ENCODE data around the gene PKNOX2.

PKNOX2 gene

DNA sequence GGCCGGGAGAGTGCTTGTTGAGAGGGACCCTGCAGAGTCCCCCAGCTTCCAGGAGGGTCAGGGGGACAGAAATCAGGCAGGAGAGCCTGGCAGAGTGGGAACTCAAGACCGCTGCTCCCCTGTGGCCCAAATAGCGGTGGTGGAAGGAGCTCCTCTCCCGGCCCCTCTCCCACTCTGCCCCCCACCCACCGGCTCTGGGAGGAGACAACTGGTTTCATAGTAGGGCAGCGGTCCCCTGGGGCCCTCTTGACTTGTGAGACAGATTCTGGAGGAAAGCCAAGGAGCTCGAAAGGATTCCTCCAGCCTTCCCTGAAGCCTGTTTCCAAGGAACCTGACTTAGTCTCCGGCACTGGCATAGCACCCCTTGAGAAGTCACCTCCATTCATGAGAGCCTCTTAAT lies 10.1 kb downstream of the PKNOX2 start:
- no peak for DNase-seq

DNA sequence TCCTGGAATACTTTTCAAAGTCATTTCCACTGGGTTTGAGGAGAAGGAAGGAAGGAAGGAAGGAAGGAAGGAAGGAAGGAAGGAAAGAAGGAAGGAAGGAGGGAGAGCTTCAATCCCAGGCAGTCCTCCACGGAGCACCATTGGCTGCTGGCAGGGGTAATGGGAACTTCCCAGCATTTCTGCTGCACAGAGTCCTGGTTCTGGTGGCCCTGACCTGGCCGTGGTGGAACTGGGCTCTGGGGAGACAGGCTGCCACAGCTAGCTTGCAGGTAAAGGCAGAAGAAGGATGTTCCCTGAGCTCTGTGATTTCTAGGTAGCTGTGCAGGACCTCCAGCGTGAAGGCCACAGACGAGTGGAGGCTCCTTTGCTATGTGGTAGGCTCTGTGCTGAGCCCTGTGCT lies 10.6 kb downstream of the PKNOX2 start:
- DNase-seq = no peak

DNA sequence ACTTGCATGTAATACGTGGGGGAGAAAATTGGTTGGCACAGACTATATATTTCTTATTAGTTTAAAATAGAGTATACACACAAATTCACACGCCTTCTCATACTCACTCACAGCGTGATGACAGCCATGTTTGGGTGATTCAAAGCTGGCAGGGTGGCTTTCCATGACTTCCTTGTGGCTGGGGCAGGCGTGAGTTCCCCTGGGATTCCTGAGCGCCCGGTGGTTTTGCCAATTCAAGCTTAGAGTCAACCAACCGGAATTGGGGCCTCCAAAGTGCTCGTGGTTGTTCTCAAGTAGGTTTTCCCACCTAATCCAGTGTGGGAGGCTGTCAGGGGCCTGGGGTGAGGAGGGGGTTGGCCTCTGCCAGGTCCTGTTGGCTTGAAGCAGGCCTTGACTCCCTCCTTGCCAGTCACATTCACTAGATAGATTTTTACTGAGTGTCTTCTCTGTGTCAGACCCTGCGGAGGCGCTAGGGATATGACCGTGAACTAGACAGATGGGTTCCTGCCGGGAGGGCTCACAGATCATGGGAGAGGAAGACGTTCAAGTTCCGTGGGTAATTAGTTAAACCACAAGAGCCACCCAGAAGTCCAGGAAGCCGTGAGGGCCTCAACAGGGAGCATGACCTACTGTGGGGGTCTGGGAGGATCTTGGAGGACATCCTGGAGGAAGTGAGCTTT lies 11.5 kb downstream of the PKNOX2 start:
- DNase-seq = no peak

DNA sequence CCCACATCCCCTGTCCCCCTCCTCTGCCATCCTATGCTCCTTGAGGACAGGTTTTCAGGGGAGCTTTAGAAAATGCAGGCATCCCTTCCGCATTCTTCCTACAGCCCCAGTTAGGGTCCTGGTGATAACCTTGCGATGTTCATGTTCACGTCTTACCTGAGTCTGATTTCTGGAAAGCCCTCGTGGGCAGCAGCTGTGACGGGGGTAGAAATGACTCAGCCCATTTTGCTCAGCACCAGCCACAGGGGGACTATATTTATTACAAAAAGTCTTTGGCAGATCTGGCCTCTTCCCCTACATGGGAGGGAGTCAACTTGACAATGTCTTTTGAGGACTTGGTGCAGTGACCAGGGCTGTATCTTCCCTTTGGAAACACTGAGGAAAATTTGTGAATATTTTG lies 12.3 kb downstream of the PKNOX2 start:
- DNase-seq = no peak

DNA sequence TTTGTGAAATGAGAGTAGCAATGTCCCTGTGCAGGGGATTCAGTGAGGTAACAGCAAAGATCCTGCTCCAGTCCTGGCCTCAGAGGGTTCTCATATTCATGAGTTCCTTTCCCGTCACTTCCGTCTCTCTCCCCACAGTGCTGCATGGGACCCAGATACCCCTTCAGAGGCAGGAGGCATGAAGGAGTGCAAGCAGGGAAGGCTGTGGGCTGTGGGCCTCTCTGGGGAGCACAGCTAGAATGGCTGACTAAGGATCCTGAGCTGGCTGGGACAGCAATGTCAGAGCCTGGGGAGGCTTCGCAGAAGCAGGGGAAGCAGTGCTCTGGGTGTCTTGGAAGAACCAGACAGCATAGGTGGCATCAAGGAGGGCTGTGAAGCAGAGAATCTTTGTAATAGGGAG lies 13.0 kb downstream of the PKNOX2 start:
- no peak for DNase-seq

DNA sequence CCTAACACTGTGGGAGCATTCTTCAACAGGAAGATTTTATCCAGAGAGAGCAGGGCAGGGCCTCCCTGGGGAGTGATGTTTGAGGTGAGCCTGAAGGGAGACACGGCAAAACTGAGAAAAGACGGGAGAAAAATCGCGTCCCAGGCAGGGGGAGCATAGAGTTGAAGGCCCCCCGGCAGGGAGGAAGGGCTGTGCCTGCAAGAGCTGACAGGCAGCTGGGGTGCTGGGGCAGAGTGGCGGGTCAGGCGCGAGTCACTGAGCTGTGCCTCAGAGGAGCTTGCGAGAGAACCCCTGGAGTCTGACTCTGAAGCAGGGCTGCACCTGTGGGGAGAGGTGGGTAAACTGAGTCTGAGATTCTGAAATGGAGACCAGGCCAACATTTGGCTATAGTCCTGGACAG lies 14.8 kb downstream of the PKNOX2 start:
- DNase-seq = no peak

DNA sequence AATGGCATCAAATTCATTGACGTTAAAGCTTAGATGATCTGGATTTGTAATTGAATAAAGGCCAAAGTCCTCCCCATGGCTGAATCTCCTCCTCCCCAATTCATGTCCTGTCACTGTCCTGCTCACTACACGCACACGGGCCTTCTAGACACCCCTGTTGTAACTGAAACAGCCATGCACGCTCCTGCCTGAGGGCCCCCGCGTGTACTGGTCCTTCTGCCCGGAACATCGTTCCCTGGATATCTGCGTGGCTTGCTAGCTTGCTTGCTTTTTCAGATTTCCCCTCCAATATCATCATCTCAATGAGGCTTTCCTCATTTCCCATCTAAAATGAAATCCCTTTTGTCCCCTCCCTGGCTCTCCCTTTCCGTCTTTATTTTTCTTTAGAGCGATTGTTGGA lies 15.3 kb downstream of the PKNOX2 start:
- DNase-seq = no peak

DNA sequence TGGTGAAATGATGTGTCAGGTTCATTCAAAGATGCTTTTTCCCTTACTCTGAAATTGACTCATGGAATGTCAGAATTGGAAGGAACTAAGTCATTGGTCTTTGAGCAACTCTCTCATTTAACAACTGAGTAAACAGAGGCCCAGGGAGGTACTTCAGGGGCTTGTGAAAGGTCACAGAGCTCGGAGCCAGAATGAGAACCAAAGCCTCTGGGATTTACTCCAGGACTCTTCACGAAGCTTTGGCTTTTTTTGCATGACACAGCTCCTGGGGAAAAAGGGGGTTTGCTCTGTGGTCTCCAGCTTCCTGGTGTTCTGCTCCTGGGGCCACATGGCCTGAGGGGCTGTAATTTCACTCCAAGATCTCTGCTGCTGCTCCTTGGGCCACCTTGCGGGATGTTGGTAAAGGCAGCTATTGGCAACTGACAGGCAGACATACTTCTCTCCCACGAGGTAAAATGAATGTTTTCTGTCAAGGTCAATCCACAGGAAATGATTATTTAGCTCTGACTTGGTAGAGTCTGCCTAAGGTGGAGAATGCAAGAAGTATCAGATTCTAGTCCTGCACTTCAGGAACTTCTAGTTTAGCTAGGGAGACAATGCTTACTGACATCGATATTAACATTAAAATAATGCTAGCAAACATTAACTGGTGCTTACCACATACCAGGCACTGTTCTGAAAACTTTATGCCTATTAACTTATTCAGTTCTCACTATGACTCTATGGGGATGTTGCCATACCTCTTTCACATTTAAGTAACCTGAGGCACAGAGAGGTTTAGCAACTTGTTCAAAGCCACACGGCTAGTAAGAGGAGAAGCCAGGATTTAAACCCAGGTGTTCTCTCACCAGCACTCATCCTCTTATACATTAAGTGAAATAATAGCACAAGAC lies 16.1 kb downstream of the PKNOX2 start:
- no peak for DNase-seq

DNA sequence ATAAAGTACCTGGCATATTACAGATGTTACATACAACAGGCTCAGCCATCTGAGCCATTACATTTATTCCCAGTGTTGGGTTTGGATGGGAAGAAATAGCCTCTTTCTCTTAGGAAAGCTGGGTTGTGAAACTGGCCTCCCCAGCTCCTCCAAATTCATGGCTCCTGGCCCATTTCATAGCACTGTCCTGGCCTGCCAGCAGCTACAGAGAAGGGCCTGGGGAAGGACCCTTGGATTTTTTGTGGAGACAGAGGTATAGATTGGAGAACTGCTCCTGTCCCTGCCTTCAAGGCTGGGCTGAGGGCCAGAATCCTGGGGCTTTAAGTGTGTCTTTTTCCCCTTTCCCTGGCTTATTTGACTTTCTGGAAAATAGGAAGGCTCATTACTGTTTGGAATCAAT lies 18.0 kb downstream of the PKNOX2 start:
- DNase-seq = no peak

DNA sequence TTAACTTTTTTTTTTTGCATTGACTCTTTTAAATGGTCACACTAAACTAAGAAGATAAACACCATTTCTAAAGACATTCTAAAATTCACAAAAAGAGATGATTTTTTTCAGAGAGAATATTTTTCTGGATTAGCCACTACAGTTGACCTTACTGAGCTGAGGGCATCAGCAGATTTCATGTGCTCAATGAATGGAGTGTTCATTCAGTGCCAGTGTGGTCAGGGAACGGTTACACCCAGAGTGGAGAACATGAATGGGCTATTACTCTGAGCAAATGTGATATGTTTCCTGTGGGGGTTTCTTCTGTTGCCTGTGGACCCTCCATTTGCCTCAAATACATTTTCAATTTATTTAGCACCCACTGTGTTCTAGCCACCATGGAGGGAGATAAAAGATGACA lies 19.1 kb downstream of the PKNOX2 start:
- DNase-seq = no peak

DNA sequence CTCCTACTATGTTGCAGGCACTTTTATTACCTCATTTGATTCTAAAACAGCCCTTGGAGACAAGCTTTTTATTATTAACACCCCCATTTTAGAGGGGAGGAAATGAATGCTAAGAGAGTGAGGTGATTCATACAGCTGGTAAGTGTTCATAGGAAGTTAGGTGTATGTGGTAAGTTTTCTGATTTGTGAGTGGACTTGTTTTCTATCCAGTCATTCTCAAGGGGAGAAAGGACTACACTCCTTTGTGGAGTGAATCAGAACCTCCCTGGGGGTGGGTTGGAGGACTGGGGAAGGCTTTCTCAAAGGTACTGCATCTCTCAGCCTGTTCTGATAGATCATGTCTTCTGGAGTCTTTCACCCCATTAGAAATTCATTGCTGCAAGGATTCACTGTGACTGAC lies 23.5 kb downstream of the PKNOX2 start:
- DNase-seq = no peak

DNA sequence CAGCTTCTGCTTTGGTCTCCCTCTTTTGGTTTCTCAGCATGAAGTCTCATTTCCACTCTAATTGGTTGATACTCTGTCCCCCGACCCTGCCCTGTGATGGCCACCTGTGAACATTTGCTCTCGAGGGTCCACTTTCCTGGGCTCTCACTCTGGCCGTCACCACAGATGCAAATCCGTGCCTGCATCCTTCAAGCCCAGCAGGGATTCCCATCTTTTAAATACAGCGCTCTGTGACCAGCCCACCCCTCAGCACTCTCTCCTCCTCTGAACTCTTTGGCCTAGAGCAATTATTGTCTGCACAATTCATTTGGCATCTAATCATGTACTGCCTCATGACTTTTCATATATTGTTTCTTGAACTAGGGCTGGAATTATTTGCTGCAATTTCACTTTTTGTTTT lies 26.0 kb downstream of the PKNOX2 start:
- DNase-seq = no peak

DNA sequence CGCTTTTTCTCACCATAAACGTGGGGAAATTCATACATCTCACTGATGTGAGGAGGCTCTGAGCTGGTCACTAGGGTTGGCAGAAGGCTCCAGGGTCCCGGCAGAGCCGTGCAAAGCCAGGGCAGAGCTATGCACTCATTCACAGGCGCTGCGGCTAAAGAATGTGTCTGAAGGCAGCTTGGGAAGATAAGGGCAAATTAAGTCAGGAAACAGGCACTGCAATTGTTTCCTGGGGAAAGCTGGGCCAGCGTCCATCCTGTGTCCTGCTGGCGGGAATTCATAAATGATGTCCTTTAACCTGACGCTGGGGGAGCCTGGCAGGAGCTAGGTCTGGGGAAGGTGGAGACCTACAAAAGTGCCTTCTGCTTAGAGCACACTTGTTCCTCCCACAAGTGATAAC lies 27.6 kb downstream of the PKNOX2 start:
- DNase-seq = no peak

DNA sequence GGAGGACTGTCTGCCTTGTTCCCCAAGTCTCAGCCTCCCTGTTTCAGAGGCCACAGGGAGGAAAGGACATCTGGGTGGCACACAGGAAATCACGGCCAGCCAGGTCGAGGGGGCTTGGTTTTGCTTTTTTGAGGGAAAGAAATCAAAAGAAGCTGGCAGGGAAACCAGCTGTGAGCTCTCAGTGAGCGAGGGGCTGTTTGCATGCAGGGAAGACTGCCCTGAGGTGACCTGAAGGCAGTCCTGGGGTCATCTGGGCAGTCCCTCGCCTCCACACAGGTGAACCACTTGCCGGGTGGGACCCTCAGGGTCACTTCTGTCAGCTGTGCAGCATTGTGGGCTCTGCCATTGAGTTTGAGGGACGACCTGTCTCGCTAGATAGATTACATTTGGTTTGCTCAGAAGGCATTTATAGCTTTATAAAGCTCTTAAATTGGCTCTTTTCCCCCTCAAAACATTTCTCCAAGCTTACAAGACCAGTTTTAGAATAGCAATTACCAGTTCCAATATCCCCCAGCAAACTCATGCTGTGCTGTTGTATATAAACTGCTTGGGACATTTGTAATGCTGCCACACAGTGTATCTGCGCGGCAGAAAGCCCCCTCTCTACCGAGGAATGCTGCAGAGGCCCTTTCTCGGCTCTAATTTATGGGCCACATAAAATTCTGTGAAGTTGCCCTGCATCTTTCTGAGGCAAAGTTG lies 28.3 kb downstream of the PKNOX2 start:
- DNase-seq = no peak

DNA sequence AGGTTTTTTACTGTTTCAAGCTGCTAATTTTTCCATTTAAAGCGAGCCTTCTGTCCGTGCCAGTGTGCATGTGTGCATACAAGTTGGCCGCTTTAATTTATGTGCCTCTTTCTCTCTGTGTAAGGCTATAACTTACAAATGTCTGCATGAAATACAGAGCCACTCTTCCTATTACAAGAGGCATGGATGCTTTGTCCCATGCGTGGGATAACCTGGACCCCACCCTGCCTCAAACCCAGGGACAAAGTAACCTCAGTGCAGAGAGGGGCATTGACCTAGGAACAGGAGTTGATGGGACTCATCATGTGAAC lies 28.8 kb downstream of the PKNOX2 start:
- no peak for DNase-seq

DNA sequence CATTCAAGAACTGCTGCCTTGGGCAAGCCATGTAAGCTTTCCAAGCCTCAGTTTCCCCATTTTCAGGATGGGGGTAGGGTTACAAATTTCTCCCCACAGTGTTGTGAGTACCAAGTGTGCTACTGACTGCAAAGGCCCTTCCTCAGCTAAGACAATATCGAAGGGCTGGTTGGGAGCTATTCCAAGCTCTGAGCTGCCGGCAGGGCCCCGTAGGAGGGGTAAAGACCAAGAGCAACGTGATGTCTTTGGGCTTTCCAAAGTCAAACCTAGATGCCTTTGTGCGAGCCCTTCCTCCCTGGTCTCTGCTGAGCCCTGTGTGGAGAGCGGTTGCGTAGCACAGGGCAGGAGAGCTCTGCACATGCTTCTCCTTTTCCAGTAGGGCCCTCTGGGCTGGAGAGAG lies 29.3 kb downstream of the PKNOX2 start:
- DNase-seq = no peak

DNA sequence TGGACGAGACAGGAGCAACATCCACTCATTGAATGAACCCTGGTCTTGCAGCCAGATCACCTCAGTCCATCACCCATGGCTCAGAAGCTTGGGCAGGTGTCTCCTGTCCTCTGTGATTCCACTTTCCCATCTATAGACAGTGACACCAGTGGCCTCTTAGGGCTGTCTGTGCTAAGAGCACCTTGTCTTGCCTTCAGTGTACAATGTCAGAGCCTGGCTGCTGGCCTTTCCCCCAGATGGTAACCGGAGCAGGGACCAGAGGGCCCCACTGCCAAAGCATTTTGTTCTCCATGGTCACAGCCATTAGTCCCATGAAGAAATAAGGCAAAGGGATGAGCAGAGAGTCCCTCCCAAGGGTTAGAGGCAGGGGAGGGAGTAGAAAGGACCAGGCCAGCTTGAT lies 35.4 kb downstream of the PKNOX2 start:
- DNase-seq = no peak

DNA sequence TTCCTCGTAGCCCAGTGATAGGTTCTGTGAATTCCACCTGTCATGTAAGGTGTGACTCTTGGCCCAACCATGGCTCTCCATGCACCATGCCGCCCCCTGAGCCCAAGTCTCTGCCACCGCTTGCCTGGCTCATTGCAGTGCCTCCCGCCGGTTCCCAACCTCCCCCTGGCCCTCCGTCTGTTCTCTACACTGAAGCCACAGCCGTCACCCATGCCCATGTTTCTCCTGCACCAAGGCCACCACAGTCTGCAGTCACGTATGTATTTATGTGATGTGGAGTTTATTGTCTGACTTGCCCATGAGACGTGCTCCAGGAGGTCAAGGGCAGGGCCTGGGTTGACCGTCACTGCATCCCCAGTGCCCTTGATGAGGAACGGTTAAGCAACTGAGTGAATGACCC lies 35.9 kb downstream of the PKNOX2 start:
- DNase-seq = no peak

DNA sequence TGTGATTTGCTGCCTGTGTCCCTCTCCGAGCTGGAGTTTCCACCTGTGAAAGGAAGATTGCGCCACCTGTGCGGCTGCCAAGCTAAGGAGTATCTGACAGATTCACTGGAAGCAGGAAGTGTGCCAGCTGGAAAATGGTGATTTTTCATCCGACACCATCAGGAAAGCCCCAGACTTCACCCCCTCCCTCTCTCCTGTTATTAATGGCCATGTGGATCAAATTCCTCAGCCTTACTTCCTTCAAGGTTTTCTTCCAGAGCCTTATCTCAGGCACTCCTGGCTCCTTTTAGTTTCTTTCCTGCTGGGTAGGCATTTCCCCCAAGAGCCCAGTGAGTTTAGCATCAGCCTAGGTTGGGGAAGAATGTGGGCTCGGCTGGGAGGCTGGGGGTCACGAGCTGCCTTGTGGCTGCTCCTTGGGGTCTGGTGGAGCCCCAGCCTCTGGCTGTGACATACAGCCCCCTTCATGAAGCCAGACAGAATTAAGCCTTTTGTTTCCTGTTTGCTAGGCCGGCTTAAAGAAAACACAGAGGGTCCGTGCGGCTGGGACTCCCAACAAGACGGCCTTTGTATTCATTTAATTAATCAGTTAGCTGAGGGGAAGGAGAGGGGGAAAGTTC lies 37.1 kb downstream of the PKNOX2 start:
- no peak for DNase-seq

DNA sequence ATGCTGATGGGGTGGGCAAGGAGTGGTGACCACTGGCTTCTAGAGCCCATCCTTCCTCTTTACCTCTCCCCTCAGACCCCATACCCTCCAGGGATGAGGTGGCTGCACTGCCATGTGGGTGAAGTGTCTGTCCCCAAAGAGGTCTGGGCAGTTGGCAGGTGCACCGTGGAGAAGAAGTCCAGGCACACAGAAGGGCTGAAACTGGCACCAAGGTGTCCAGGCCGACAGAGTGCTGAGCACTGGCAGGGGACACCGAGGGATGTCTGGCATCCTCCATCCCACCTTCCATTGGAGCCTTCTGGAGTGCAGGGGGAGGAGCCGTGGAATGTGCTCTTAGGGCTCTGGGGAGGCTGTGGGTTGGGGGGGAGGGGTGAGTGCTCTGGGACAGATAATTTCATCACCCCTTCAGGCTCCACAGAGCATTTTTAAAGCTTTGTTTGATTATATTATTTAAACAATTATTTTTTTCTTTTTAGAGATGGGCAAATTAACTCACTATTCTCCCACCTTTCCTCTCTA lies 37.9 kb downstream of the PKNOX2 start:
- no peak for DNase-seq

DNA sequence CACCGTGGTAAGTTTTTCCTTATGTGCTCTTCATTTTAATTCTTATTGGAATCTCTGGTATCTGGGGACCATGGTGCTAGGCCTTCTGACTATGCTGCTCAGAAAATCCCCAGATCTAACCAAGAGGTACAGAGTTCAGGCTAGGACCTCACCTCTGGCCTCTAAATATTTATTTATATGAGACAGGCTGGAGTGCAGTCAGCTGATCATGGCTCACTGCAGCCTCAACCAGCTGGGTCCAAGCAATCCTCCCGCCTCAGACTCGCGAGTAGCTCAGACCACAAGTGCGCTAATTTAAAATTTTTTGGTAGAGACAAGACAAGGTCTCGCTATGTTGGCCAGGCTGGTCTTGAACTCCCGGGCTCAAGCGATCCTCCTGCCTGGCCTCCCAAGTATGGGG lies 38.4 kb downstream of the PKNOX2 start:
- no peak for DNase-seq

DNA sequence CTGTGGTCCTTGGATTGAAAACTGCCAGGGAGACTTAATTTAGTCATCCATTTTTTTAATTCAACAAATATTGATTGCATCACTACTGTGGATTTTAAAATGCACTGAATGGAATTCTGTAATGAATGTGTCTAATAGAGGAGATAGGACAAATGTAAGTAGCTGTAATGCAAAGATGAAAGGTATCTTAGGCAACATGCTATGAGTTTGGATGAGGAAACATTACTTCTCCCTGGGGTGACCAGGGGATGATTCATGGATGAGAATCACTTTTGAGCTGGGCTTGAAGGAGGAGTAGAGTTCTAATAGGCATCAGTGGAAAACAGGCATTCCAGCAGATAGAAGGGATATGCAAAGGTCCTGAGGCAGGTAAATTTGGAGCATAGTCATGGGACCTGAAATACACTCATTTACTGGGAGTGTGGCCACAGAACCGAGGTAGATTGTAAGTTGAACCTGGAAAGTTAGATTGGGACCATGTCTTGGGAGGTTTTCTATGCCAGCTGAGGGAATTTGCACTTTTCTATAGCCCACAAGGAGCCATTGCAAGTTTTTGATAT lies 43.4 kb downstream of the PKNOX2 start:
- DNase-seq = no peak

DNA sequence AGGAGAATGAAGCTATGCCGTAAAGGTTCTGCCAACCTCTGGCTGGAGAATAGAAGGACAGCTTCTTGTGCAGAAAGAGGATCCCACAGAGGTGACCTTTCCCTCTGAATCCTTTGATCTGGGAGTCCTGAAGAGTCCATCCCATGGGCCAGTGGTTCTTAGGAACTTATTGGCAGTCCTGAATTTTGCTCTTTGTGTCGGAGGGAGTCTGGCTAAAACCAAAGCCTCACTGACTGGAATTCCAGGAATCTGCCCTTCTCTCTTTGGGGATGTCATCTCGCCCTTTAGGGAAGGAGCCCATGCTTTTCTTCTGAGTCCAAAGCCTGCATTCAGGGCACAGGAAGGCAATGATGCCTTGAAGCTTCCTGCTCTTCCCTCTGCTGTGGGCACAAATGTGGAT lies 45.5 kb downstream of the PKNOX2 start:
- DNase-seq = no peak

All from NCI-H510A treated with DMSO at 0.1 percent for 48 hours (cell line).